ENCODE data around the gene NEURL4.

The NEURL4 gene

DNA sequence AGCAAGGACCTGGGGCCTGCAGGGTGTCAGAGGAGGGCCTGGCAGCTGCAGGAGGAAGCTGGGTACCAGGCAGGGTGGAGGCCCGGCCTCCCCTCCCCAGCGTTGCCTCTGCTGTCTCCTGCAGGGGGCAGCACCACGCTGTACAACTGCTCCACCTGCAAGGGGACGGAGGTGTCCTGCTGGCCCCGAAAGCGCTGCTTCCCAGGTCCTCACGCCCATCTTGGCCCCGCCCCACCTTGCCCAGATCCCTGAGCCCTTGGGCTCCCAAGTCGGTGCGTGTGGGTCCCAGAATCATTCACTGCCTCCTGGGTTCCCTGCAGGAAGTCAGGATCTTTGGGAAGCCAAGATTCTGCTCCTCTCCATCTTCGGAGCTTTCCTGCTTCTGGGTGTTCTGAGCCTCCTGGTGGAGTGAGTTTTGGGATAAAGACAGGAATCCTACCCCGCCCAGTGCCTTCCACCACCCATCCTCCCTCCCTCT lies 27.0 kb upstream of the NEURL4 start:
- DNase-seq = peak; percentile 88
- no peak overlapping the region for H3K4me3 Mint-ChIP-seq
- peaks cover 25% of the 10 kb centered on the region for H3K4me1 Mint-ChIP-seq
- TF ChIP-seq, protein P1, sequence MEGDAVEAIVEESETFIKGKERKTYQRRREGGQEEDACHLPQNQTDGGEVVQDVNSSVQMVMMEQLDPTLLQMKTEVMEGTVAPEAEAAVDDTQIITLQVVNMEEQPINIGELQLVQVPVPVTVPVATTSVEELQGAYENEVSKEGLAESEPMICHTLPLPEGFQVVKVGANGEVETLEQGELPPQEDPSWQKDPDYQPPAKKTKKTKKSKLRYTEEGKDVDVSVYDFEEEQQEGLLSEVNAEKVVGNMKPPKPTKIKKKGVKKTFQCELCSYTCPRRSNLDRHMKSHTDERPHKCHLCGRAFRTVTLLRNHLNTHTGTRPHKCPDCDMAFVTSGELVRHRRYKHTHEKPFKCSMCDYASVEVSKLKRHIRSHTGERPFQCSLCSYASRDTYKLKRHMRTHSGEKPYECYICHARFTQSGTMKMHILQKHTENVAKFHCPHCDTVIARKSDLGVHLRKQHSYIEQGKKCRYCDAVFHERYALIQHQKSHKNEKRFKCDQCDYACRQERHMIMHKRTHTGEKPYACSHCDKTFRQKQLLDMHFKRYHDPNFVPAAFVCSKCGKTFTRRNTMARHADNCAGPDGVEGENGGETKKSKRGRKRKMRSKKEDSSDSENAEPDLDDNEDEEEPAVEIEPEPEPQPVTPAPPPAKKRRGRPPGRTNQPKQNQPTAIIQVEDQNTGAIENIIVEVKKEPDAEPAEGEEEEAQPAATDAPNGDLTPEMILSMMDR (IDR thresholded peaks at IDR 0.05) = peak; percentile 83
- H3K27ac Mint-ChIP-seq = no peak overlapping the region
- no peaks in the 10 kb centered on the region for H3K9me3 Mint-ChIP-seq
- no peaks in the 10 kb centered on the region for H3K36me3 Mint-ChIP-seq (ENCODE audit: low read depth)
- H3K27me3 Mint-ChIP-seq (ENCODE audit: low read depth, poor library complexity) = peaks cover 11% of the 10 kb centered on the region

DNA sequence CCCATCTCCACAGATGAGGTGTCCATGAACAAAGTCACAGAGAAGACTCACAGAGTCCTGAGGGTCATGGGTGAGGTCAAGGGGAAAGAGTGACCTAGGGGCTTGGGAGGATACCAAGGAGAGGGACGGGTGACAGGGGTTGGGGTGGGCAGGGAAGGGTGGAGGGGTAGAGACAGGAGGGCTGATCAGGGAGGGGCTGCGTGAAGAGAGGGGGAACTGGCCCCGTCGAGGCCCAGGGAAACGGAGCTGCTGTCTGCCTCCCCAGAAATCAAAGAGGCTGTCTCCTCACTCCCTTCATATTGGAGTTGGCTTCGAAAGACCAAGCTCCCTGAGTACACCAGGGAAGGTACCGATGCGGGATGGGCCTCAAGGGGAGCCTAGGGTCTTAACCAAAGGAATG lies 26.4 kb upstream of the NEURL4 start:
- H3K27ac Mint-ChIP-seq = no peak overlapping the region
- H3K9me3 Mint-ChIP-seq = no peaks in the 10 kb centered on the region
- H3K4me1 Mint-ChIP-seq = peaks cover 25% of the 10 kb centered on the region
- no peaks in the 10 kb centered on the region for H3K36me3 Mint-ChIP-seq (ENCODE audit: low read depth)
- TF ChIP-seq, protein P1 (IDR thresholded peaks at IDR 0.05) = no peak
- H3K27me3 Mint-ChIP-seq (ENCODE audit: low read depth, poor library complexity) = peaks cover 11% of the 10 kb centered on the region
- no peak for DNase-seq
- H3K4me3 Mint-ChIP-seq = no peak overlapping the region

DNA sequence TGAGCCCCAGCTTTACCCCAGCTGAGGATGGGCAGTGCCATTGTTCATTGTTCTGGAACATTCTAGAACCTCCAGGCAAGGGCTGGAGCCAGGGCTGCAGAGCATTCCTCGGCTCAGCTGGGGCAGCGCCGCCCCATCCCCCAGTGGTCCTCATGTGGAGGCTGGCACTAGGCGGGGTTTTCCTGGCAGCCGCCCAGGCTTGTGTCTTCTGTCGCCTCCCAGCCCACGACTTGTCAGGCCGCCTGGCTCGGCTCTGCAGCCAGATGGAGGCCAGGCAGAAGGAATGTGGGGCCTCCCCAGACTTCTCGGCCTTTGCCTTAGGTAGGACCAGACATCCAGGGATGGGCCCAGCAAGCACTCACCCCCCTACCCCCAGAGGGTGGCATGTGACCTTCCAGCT lies 25.9 kb upstream of the NEURL4 start, which contains the start of gene TMEM95:
Gene TMEM95, plus strand, starts transcription at position 104 of the 400 bp plus-strand sequence. Its CDS starts 49 bp downstream, at position 153.
- Mint-ChIP-seq H3K4me3 (peak within 1 kb of the TSS; percentile 45), H3K27ac (no peak within 1 kb of the TSS), H3K9me3 (no peaks in the 10 kb centered on the region), H3K27me3 (ENCODE audit: low read depth, poor library complexity) (peaks cover 11% of the 10 kb centered on the region), H3K36me3 (ENCODE audit: low read depth) (no peaks in the 10 kb centered on the region), H3K4me1 (peaks cover 31% of the 10 kb centered on the region)
- DNase-seq = no peak
- TF ChIP-seq, protein P1 (IDR thresholded peaks at IDR 0.05) = no peak

DNA sequence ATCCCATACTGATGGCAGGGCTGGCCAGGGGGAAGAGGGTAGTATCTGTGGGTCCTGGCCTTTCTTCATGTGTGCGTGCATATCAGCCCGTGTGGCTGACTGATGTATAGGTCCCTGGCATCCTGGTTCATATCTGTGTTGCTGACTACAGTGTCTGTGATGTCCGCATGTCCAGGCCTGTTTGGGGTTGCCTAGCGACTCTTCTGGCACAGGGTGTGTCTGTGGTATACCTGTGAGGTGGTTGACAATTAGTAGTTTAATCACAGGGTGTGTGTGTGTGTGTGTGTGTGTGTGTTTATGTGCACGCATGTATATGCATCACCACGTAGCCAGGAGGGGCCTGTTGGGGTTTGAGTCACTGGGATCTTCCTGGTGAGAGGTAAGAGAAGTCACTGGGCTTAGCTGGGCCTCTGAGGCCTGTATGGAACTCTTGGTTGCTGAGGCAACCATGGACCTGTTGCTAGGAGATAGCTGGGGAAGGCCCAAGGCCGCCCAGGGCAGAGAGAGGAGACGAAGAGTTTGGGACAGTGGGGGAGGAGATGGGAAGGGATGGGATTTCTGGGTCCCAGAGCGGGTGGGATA lies 25.2 kb upstream of the NEURL4 start:
- H3K4me1 Mint-ChIP-seq = peaks cover 38% of the 10 kb centered on the region
- TF ChIP-seq, protein P1 (IDR thresholded peaks at IDR 0.05) = no peak
- H3K4me3 Mint-ChIP-seq = peak overlapping the region; percentile 25
- no peaks in the 10 kb centered on the region for H3K9me3 Mint-ChIP-seq
- no peaks in the 10 kb centered on the region for H3K36me3 Mint-ChIP-seq (ENCODE audit: low read depth)
- H3K27me3 Mint-ChIP-seq (ENCODE audit: low read depth, poor library complexity) = peaks cover 8% of the 10 kb centered on the region
- DNase-seq = no peak
- no peak overlapping the region for H3K27ac Mint-ChIP-seq

DNA sequence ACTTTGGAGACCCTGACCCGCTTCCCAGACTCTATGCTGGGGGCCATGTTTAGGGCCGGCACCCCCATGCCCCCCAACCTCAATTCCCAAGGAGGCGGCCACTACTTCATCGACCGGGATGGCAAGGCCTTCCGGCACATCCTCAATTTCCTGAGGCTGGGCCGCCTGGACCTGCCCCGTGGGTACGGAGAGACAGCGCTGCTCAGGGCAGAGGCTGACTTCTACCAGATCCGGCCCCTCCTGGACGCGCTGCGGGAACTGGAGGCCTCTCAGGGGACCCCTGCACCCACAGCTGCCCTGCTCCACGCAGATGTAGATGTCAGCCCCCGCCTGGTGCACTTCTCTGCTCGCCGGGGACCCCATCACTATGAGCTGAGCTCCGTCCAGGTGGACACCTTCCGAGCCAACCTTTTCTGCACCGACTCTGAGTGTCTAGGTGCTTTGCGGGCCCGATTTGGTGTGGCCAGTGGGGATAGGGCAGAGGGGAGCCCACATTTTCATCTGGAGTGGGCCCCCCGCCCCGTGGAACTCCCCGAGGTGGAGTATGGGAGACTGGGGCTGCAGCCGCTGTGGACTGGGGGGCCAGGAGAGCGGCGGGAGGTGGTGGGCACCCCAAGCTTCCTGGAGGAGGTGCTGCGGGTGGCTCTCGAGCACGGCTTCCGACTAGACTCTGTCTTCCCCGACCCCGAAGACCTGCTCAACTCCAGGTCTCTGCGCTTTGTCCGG lies 23.9 kb upstream of the NEURL4 start:
- Mint-ChIP-seq H3K27me3 (ENCODE audit: low read depth, poor library complexity) (peaks cover 7% of the 10 kb centered on the region), H3K9me3 (no peaks in the 10 kb centered on the region), H3K27ac (peak overlapping the region; percentile 72), H3K36me3 (ENCODE audit: low read depth) (no peaks in the 10 kb centered on the region), H3K4me1 (peaks cover 50% of the 10 kb centered on the region), H3K4me3 (peak overlapping the region; percentile 89)
- DNase-seq = no peak
- TF ChIP-seq, protein P1 (IDR thresholded peaks at IDR 0.05) = no peak
